Measurements from ENCODE around the gene MINDY3.

Gene MINDY3

DNA sequence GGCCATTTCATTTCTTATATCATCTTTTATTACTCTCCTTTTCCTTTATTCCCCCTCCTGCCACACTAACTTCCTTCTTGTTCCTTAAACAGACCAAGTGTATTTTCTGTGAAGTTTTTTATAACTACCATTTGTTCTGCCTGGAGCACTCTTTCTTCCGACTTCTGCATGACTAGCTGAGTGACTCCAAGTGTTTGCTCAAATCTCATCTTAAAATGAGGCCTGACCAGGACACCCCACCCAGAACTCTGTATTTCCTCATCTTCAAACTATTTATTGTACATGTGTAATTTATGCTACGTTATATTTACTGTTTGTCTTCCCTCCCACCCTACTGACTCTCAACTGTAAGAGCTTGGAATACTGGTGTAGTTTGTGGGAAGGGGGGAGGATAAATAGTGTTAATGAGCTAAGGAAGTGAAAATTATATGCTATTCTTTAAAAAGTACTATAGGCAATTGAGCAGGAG is 3.2 kb downstream of the MINDY3 start:
- Histone ChIP-seq H3K9ac (ENCODE audit: low read depth, low read length) (no peak overlapping the region), H3K4me2 (ENCODE audit: insufficient read depth, low read length) (peak overlapping the region; percentile 30; the same call in 1 of the 2 replicates), H3K36me3 (ENCODE audit: insufficient read depth, low read length) (peaks cover 20% of the 10 kb centered on the region), H3K4me3 (ENCODE audit: low read depth in 1 of 2, low read length in 2 of 2) (no peak overlapping the region), H3K27me3 (ENCODE audit: insufficient read depth, low read length, poor library complexity) (no peaks in the 10 kb centered on the region), H3K79me2 (ENCODE audit: insufficient read depth, low read length) (peaks cover 85% of the 10 kb centered on the region), H2AFZ (ENCODE audit: low read depth, low read length) (no peak overlapping the region), H4K20me1 (ENCODE audit: insufficient read depth, low read length) (peaks cover 8% of the 10 kb centered on the region; the same call in 1 of the 2 replicates), H3K4me1 (ENCODE audit: insufficient read depth, low read length) (peaks cover 39% of the 10 kb centered on the region), H3K9me3 (ENCODE audit: insufficient read depth, low read length, severe bottlenecking) (peaks cover 5% of the 10 kb centered on the region), H3K27ac (ENCODE audit: low read length) (no peak overlapping the region)
- ATAC-seq (ENCODE audit: insufficient read depth, low read depth) (no peak), DNase-seq (no peak)
- TF ChIP-seq, protein P1, sequence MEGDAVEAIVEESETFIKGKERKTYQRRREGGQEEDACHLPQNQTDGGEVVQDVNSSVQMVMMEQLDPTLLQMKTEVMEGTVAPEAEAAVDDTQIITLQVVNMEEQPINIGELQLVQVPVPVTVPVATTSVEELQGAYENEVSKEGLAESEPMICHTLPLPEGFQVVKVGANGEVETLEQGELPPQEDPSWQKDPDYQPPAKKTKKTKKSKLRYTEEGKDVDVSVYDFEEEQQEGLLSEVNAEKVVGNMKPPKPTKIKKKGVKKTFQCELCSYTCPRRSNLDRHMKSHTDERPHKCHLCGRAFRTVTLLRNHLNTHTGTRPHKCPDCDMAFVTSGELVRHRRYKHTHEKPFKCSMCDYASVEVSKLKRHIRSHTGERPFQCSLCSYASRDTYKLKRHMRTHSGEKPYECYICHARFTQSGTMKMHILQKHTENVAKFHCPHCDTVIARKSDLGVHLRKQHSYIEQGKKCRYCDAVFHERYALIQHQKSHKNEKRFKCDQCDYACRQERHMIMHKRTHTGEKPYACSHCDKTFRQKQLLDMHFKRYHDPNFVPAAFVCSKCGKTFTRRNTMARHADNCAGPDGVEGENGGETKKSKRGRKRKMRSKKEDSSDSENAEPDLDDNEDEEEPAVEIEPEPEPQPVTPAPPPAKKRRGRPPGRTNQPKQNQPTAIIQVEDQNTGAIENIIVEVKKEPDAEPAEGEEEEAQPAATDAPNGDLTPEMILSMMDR (IDR thresholded peaks at IDR 0.05; ENCODE audit: borderline replicate concordance, extremely low read depth, low read length, poor library complexity, severe bottlenecking) = no peak
- no peak for TF ChIP-seq EZH2 (IDR thresholded peaks at IDR 0.05; ENCODE audit: borderline replicate concordance, low read depth, low read length, severe bottlenecking)

DNA sequence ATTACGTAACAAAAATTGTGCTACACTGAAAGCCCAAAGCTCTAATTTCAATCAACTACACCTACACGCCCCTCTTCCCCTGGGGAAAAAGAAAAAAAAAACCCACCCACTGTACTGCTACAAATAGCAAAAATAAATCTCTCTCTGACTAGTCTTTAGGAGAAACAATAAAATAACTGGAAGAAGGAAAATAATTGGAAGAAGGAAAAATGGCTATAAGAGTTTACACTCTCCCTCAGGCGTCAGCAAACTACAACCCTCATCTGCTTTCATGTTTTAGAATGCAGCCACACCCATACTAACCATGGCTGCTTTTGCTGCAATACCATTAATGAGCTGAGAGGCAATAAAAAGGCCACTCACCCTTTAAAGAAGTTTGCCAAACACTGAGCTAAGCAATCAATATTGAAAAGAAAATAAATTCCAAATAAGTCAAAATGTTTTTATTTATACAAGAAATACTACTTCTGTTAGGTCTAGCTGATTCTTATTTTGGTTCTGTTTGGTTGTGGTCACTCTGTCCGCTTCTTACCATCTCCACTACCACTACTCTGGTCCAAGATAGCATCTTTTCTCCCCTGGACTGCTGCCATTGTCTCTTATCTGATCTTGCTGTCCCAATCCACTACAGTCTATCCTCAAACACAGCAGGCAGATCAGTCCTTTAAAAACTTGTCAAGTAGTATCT is 3.8 kb downstream of the MINDY3 start:
- Histone ChIP-seq H2AFZ (ENCODE audit: low read depth, low read length) (no peak overlapping the region), H3K27me3 (ENCODE audit: insufficient read depth, low read length, poor library complexity) (no peaks in the 10 kb centered on the region), H3K36me3 (ENCODE audit: insufficient read depth, low read length) (peaks cover 23% of the 10 kb centered on the region), H3K4me1 (ENCODE audit: insufficient read depth, low read length) (peaks cover 38% of the 10 kb centered on the region), H3K79me2 (ENCODE audit: insufficient read depth, low read length) (peaks cover 90% of the 10 kb centered on the region), H3K4me2 (ENCODE audit: insufficient read depth, low read length) (peak overlapping the region; percentile 30; the same call in 1 of the 2 replicates), H3K27ac (ENCODE audit: low read length) (no peak overlapping the region), H4K20me1 (ENCODE audit: insufficient read depth, low read length) (peaks cover 8% of the 10 kb centered on the region; the same call in 1 of the 2 replicates), H3K9ac (ENCODE audit: low read depth, low read length) (no peak overlapping the region), H3K9me3 (ENCODE audit: insufficient read depth, low read length, severe bottlenecking) (peaks cover 10% of the 10 kb centered on the region), H3K4me3 (ENCODE audit: low read depth in 1 of 2, low read length in 2 of 2) (no peak overlapping the region)
- ATAC-seq (ENCODE audit: insufficient read depth, low read depth) (no peak), DNase-seq (no peak)
- TF ChIP-seq EZH2 (IDR thresholded peaks at IDR 0.05; ENCODE audit: borderline replicate concordance, low read depth, low read length, severe bottlenecking) = no peak
- TF ChIP-seq, protein P1 (IDR thresholded peaks at IDR 0.05; ENCODE audit: borderline replicate concordance, extremely low read depth, low read length, poor library complexity, severe bottlenecking) = no peak

DNA sequence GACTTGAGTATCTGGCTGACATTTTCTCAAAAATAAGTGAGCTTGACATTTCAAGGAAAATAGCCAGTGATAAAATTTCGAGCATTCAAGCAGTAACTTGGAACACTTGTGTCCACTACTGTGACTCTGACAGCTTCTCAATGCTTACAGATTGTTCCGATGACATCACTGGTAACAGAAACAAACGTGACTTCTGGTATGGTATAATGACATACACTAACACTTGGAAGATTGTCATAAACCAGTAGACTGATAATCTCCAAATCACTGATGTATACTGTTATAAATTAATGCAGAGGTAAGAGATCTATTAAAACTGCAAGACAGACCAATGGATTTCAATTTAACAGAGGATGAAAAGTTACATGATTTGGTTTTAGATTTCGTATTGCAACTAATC is 6.5 kb downstream of the MINDY3 start:
- Histone ChIP-seq H3K79me2 (ENCODE audit: insufficient read depth, low read length) (peaks cover 90% of the 10 kb centered on the region), H4K20me1 (ENCODE audit: insufficient read depth, low read length) (peaks cover 8% of the 10 kb centered on the region; the same call in 1 of the 2 replicates), H3K9me3 (ENCODE audit: insufficient read depth, low read length, severe bottlenecking) (peaks cover 18% of the 10 kb centered on the region), H2AFZ (ENCODE audit: low read depth, low read length) (no peak overlapping the region), H3K27ac (ENCODE audit: low read length) (no peak overlapping the region), H3K4me2 (ENCODE audit: insufficient read depth, low read length) (no peak overlapping the region), H3K4me1 (ENCODE audit: insufficient read depth, low read length) (peaks cover 19% of the 10 kb centered on the region), H3K9ac (ENCODE audit: low read depth, low read length) (no peak overlapping the region), H3K36me3 (ENCODE audit: insufficient read depth, low read length) (peaks cover 26% of the 10 kb centered on the region), H3K27me3 (ENCODE audit: insufficient read depth, low read length, poor library complexity) (no peaks in the 10 kb centered on the region), H3K4me3 (ENCODE audit: low read depth in 1 of 2, low read length in 2 of 2) (no peak overlapping the region)
- DNase-seq = no peak
- no peak for ATAC-seq (ENCODE audit: insufficient read depth, low read depth)
- TF ChIP-seq, protein P1 (IDR thresholded peaks at IDR 0.05; ENCODE audit: borderline replicate concordance, extremely low read depth, low read length, poor library complexity, severe bottlenecking) = no peak
- TF ChIP-seq EZH2 (IDR thresholded peaks at IDR 0.05; ENCODE audit: borderline replicate concordance, low read depth, low read length, severe bottlenecking) = no peak
